Mesenchymal stem cell (in vitro differentiated cells and primary cell): ENCODE data around the gene MRPL51.

Source experiments
- DNase-seq: peaks from one replicate; pipeline ENCODE4 v3.0.0-alpha.2; 2013
- H2AFZ ChIP-seq: one replicate; pipeline ENCODE4 v1.6.1; 2013; ENCODE audit warnings: low read depth, mild to moderate bottlenecking, control low read depth, inconsistent platforms, low read length, moderate library complexity
- H2AK5ac ChIP-seq: 2 replicates; pipeline ENCODE4 v1.6.1; 2013; ENCODE audit warnings: low read length, moderate library complexity, mild to moderate bottlenecking, inconsistent platforms; ENCODE audit not compliant: severe bottlenecking
- H2BK120ac ChIP-seq: one replicate; pipeline ENCODE4 v1.6.1; 2013; ENCODE audit warnings: low read depth, mild to moderate bottlenecking, inconsistent platforms, low read length, moderate library complexity
- H2BK12ac ChIP-seq, 2 experiments: one replicate each; pipeline ENCODE4 v1.6.1; 2013; ENCODE audit warnings: inconsistent platforms in 2 of 2, low read length in 2 of 2, mild to moderate bottlenecking in 2 of 2, moderate library complexity in 2 of 2, control low read depth in 1 of 2
- H2BK15ac ChIP-seq: one replicate; pipeline ENCODE4 v1.6.1; 2013; ENCODE audit warnings: mild to moderate bottlenecking, low read depth, inconsistent platforms; ENCODE audit not compliant: poor library complexity, severe bottlenecking
- H2BK5ac ChIP-seq: 2 replicates; pipeline ENCODE4 v1.6.1; 2013; ENCODE audit warnings: low read depth, mild to moderate bottlenecking, low read length, control low read depth, inconsistent platforms; ENCODE audit not compliant: poor library complexity, severe bottlenecking
- H3K14ac ChIP-seq, 2 experiments: one replicate each; pipeline ENCODE4 v1.6.1; 2013; ENCODE audit warnings: inconsistent platforms in 2 of 2, low read length in 2 of 2, control low read depth in 1 of 2, mild to moderate bottlenecking in 1 of 2, moderate library complexity in 1 of 2
- H3K18ac ChIP-seq, 2 experiments: one replicate each; pipeline ENCODE4 v1.6.1; 2013; ENCODE audit warnings: inconsistent platforms in 2 of 2, low read length in 2 of 2, control low read depth in 1 of 2, low read depth in 1 of 2, mild to moderate bottlenecking in 1 of 2
- H3K23ac ChIP-seq, 2 experiments: one replicate each; pipeline ENCODE4 v1.6.1; 2013; ENCODE audit warnings: inconsistent platforms in 2 of 2, low read length in 2 of 2, mild to moderate bottlenecking in 2 of 2, moderate library complexity in 2 of 2, control low read depth in 1 of 2
- H3K27ac ChIP-seq: 2 replicates; pipeline ENCODE4 v1.5.1; 2013; ENCODE audit warnings: mild to moderate bottlenecking, moderate library complexity, low read length, control low read depth, inconsistent platforms; ENCODE audit not compliant: poor library complexity, severe bottlenecking
- H3K27me3 ChIP-seq, 2 experiments: 2 replicates each; pipeline versions ENCODE4 v1.6.1 to v1.7.0; 2013; ENCODE audit warnings: low read length in 2 of 2, mild to moderate bottlenecking in 2 of 2, moderate library complexity in 2 of 2, control low read depth in 1 of 2, inconsistent platforms in 1 of 2; ENCODE audit not compliant: control insufficient read depth in 1 of 2, insufficient read depth in 1 of 2
- H3K36me3 ChIP-seq, 2 experiments: 2 replicates each; pipeline versions ENCODE4 v1.6.1 to v1.7.0; 2013; ENCODE audit warnings: low read length in 2 of 2, control low read depth in 1 of 2, inconsistent platforms in 1 of 2, low read depth in 1 of 2, mild to moderate bottlenecking in 1 of 2; ENCODE audit not compliant: insufficient read depth in 2 of 2, control insufficient read depth in 1 of 2
- H3K4ac ChIP-seq, 2 experiments: one replicate each; pipeline ENCODE4 v1.6.1; 2013; ENCODE audit warnings: inconsistent platforms in 2 of 2, low read length in 2 of 2, mild to moderate bottlenecking in 2 of 2, moderate library complexity in 2 of 2, control low read depth in 1 of 2, low read depth in 1 of 2
- H3K4me1 ChIP-seq: 2 replicates; pipeline ENCODE4 v1.6.1; 2013; ENCODE audit warnings: low read depth, low read length, control low read depth; ENCODE audit not compliant: control insufficient read depth, insufficient read depth
- H3K4me2 ChIP-seq: 2 replicates; pipeline ENCODE4 v1.6.1; 2013; ENCODE audit warnings: low read length, mild to moderate bottlenecking, inconsistent platforms; ENCODE audit not compliant: poor library complexity, severe bottlenecking
- H3K4me3 ChIP-seq, 2 experiments: 2 replicates each; pipeline versions ENCODE4 v1.5.1 to v1.7.0; 2013; ENCODE audit warnings: low read length in 2 of 2, mild to moderate bottlenecking in 2 of 2, control low read depth in 1 of 2, low read depth in 1 of 2; ENCODE audit not compliant: insufficient read depth in 1 of 2
- H3K79me1 ChIP-seq: replicated peaks from 2 replicates; pipeline ENCODE4 v1.6.1; 2013; ENCODE audit warnings: mild to moderate bottlenecking, control low read depth, low read length, inconsistent platforms; ENCODE audit not compliant: poor library complexity, severe bottlenecking
- H3K9ac ChIP-seq: 2 replicates; pipeline ENCODE4 v1.7.0; 2013; ENCODE audit warnings: mild to moderate bottlenecking, low read length, moderate library complexity
- H3K9me3 ChIP-seq: 2 replicates; pipeline ENCODE4 v1.7.0; 2013; ENCODE audit warnings: mild to moderate bottlenecking, low read length; ENCODE audit not compliant: control insufficient read depth
- H4K8ac ChIP-seq: one replicate; pipeline ENCODE4 v1.6.1; 2013; ENCODE audit warnings: inconsistent platforms, mild to moderate bottlenecking, low read length, moderate library complexity
- H4K91ac ChIP-seq: one replicate; pipeline ENCODE4 v1.6.1; 2013; ENCODE audit warnings: mild to moderate bottlenecking, low read length, inconsistent platforms
- WGBS: methylation state at CpG from one replicate; pipeline ENCODE4 v1.1.7; 2013; ENCODE audit warnings: mixed read lengths; 5-methylcytosine and 5-hydroxymethylcytosine counted together

MRPL51 gene

GRCh38 chr12:6450091-6450868 lies 42.8 kb downstream of the MRPL51 start:
- peak overlapping the region in 1 of 2 experiments; percentile 12 for H3K4ac ChIP-seq
- H3K79me1 ChIP-seq: peaks cover 23% of the 10 kb centered on the region
- peak overlapping the region in 1 of 2 experiments; percentile 38 for H2BK12ac ChIP-seq
- peak overlapping the region; percentile 50 for H2BK120ac ChIP-seq
- 98% methylated on average over 14 of the region's 16 CpGs for WGBS
- peak overlapping the region; percentile 95 to 97 for H3K18ac ChIP-seq
- peak overlapping the region; percentile 90 for H3K4me2 ChIP-seq
- peak overlapping the region; percentile 99 for H4K8ac ChIP-seq
- H3K4me1 ChIP-seq: peaks cover 32% of the 10 kb centered on the region
- peaks cover 19 to 47% of the 10 kb centered on the region in 2 experiments for H3K36me3 ChIP-seq
- H3K14ac ChIP-seq: no peak overlapping the region
- peak overlapping the region; percentile 38 for H2AK5ac ChIP-seq
- peak overlapping the region in 1 of 2 experiments; percentile 95 for H3K4me3 ChIP-seq
- H3K27ac ChIP-seq: no peak overlapping the region
- peak overlapping the region; percentile 91 for H4K91ac ChIP-seq
- H3K23ac ChIP-seq: peak overlapping the region in 1 of 2 experiments; percentile 26
- DNase-seq: no peak
- no peak overlapping the region for H2AFZ ChIP-seq
- H3K9me3 ChIP-seq: no peaks in the 10 kb centered on the region
- H3K27me3 ChIP-seq: no peaks in the 10 kb centered on the region
- peak overlapping the region; percentile 4 for H2BK5ac ChIP-seq
- H3K9ac ChIP-seq: peak overlapping the region; percentile 97
- H2BK15ac ChIP-seq: peak overlapping the region; percentile 50

DNA sequence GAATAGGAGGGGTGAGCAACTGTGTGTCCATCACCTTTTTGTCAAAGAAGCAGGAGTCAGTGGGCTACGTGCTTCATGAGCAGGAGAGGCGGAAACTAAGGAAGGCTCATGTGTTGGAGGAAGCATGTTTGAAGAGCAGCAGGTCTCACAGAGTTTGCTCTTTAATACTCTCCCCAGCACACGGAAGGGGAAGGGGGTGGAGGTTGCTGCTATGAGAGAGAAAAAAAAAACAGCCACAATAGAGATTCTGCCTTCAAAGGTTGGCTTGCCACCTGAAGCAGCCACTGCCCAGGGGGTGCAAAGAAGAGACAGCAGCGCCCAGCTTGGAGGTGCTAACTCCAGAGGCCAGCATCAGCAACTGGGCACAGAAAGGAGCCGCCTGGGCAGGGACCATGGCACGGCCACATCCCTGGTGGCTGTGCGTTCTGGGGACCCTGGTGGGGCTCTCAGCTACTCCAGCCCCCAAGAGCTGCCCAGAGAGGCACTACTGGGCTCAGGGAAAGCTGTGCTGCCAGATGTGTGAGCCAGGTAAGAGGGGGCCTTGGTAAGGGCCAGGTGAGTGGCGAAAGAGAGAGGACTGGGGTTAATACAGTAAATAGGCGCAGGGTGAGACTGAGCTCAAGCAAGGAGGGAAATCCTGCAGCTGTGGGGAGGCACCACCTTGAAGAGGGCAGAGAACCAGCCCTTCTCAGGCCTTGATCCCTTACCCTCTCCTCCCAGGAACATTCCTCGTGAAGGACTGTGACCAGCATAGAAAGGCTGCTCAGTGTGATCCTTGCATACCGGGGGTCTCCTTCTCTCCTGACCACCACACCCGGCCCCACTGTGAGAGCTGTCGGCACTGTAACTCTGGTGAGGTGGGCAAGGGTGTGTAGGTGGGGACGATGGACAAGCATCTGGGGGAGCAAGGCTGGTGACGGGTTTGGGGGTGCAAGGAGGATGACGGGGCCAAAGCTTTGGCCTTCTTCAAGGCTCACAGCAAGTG lies 48.1 kb downstream of the MRPL51 start, which contains the start of gene CD27:
CD27 (plus strand) TSS at position 252 of the 985 bp plus-strand sequence; CDS start at position 393, 141 bp downstream.
- Histone ChIP-seq H3K23ac (no peak within 1 kb of the TSS), H3K27me3 (no peaks in the 10 kb centered on the region), H3K79me1 (peaks cover under 1% of the 10 kb centered on the region), H2BK12ac (no peak within 1 kb of the TSS), H2BK15ac (no peak within 1 kb of the TSS), H3K14ac (no peak within 1 kb of the TSS), H3K36me3 (peaks cover 16 to 47% of the 10 kb centered on the region in 2 experiments), H3K4ac (no peak within 1 kb of the TSS), H3K4me1 (peaks cover 8% of the 10 kb centered on the region), H3K18ac (no peak within 1 kb of the TSS), H4K91ac (no peak within 1 kb of the TSS), H3K4me2 (no peak within 1 kb of the TSS), H3K27ac (no peak within 1 kb of the TSS), H2BK5ac (no peak within 1 kb of the TSS), H2AFZ (no peak within 1 kb of the TSS), H2BK120ac (no peak within 1 kb of the TSS), H3K9me3 (no peaks in the 10 kb centered on the region), H4K8ac (no peak within 1 kb of the TSS), H3K4me3 (no peak within 1 kb of the TSS), H3K9ac (no peak within 1 kb of the TSS), H2AK5ac (no peak within 1 kb of the TSS)
- no peak for DNase-seq
- WGBS: 90% methylated on average over 14 of the region's 16 CpGs

GRCh38 chr12:6444031-6444430 lies 49.0 kb downstream of the MRPL51 start:
- Histone ChIP-seq H2BK12ac (no peak overlapping the region), H4K8ac (no peak overlapping the region), H3K4me1 (peaks cover 7% of the 10 kb centered on the region), H3K9me3 (no peaks in the 10 kb centered on the region), H4K91ac (no peak overlapping the region), H2AFZ (no peak overlapping the region), H2BK15ac (no peak overlapping the region), H3K4me2 (no peak overlapping the region), H3K9ac (no peak overlapping the region), H2AK5ac (no peak overlapping the region), H3K36me3 (peaks cover 16 to 47% of the 10 kb centered on the region in 2 experiments), H3K4ac (no peak overlapping the region), H3K23ac (no peak overlapping the region), H2BK120ac (no peak overlapping the region), H3K4me3 (no peak overlapping the region), H3K79me1 (no peaks in the 10 kb centered on the region), H2BK5ac (no peak overlapping the region), H3K27me3 (no peaks in the 10 kb centered on the region), H3K18ac (no peak overlapping the region), H3K14ac (no peak overlapping the region), H3K27ac (no peak overlapping the region)
- 76% methylated on average over 4 of the region's 4 CpGs for WGBS
- no peak for DNase-seq
